A549 (cell line): Measurements from ENCODE around the gene CD8A.
"Not testable (repeated sequence)": the region's sequence is repeated elsewhere in the genome, so short reads cannot be mapped to it uniquely, and the experiment has no call there.

Experiments
- CTCF ChIP-seq: fragments of >200 bp; sonication (Bioruptor Twin); formaldehyde crosslinking; IDR thresholded peaks from 3 replicates; pipeline ENCODE4 v1.5.1; 2016
- ESRRA ChIP-seq: fragments of 150-350 bp; IDR thresholded peaks from 2 replicates; pipeline ENCODE4 v1.6.1; 2014; ENCODE audit warnings: mild to moderate bottlenecking, low read length, borderline replicate concordance
- HDAC2 ChIP-seq: fragments of 200-600 bp; sonication (generic); IDR thresholded peaks from 2 replicates; pipeline ENCODE4 v1.6.1; 2016
- JUNB ChIP-seq: fragments of >200 bp; sonication (Bioruptor Twin); formaldehyde crosslinking; IDR thresholded peaks from 2 replicates; pipeline ENCODE4 v1.6.1; 2016
- RCOR1 ChIP-seq: fragments of 150-350 bp; IDR thresholded peaks from 2 replicates; pipeline ENCODE4 v1.6.1; 2014; ENCODE audit warnings: antibody characterized with exemption, low read length, low read depth

GRCh38 chr2:86836915-86837695 is 46.4 kb upstream of the CD8A start:
- TF ChIP-seq JUNB, CTCF, HDAC2, RCOR1, ESRRA: not testable (repeated sequence)
